ENCODE results near the gene TMEM51.

The TMEM51 gene

DNA sequence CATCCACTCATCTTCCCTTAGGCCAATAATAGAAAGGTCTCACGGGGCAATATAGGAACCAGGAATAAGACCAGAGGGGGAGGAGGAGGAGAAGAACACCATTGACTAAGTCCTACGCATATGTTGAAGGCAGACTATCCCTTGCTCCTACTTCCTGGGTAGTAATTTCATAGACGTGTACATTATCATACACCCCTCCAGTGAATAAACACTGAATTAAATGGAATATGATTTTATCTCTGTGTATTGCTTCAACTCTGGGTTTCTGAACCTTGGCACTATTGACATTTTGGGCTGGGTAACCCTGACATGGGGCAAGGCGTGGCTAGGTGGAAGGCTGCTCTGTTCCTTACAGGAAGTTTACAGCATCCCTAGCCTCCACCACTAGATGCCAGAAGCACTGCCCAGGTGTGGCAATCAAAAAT is 76.2 kb downstream of the TMEM51 start:
- no peak for TF ChIP-seq CTCF (IDR thresholded peaks at IDR 0.05; ENCODE audit: insufficient read depth, low read depth, low read length, missing control alignments)
- H3K4me3 ChIP-seq (ENCODE audit: low read depth, low read length): no peak overlapping the region
- DNase-seq (ENCODE audit: low read depth): no peak

DNA sequence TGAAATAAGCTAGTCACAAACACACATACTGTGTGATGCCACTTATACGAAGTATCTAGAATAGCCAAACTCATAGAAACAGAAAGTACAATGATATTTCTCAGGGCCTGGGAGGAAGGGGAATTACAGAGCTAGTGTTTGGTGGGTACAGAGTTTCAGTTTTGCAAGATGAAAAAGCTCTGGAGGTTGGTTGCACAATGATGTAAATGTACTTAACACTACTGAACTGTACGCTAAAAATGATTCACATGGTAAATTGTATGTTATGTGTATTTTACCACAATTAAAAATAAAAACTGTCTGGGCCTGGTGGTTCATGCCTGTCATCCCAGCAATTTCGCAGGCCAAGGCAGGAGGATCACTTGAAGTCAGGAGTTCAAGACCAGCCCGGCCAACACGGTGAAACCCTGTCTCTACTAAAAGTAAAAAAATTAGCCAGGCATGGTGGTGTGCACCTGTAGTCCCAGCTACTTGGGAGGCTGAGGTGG is 78.2 kb downstream of the TMEM51 start:
- no peak overlapping the region for H3K4me3 ChIP-seq (ENCODE audit: low read depth, low read length)
- DNase-seq (ENCODE audit: low read depth): peak; percentile 90
- TF ChIP-seq CTCF (IDR thresholded peaks at IDR 0.05; ENCODE audit: insufficient read depth, low read depth, low read length, missing control alignments): no peak

DNA sequence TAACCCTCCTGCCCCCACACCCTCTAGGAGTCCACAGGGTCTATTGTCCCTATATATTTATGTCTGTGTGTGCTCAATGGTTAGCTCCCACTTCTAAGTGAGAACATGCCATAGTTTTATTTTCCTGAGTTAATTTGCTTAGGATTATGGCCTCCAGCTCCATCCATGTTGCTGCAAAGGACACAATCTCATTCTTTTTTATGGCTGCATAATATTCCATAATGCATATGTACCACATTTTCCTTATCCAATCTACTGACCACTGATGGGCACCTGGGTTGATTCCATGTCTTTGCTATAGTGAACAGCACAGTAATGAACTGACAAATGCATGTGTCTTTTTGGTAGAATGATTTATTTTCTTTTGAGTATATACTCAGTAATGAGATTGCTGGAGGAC is 80.1 kb downstream of the TMEM51 start:
- DNase-seq (ENCODE audit: low read depth): no peak
- no peak for TF ChIP-seq CTCF (IDR thresholded peaks at IDR 0.05; ENCODE audit: insufficient read depth, low read depth, low read length, missing control alignments)
- no peak overlapping the region for H3K4me3 ChIP-seq (ENCODE audit: low read depth, low read length)

DNA sequence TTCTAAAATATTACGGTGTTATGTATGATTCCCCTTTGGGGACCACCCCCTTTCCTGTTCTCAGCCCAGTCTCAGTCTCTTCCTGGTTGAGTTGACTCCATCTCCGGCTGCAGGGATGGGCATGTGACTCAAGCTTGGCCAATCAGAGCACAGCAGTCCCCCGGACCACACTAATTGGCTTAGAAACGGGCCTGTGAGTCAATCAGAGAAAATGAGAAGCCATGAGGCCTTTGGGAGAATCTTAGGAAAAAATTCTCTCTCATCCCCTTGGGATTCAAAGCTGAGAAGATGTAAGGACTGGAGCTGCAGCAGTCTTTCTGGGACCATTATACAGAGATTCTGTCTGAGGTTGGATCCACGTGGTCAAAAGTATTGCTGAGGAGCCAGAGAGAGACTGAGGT is 82.8 kb downstream of the TMEM51 start:
- no peak overlapping the region for H3K4me3 ChIP-seq (ENCODE audit: low read depth, low read length)
- no peak for TF ChIP-seq CTCF (IDR thresholded peaks at IDR 0.05; ENCODE audit: insufficient read depth, low read depth, low read length, missing control alignments)
- DNase-seq (ENCODE audit: low read depth): no peak

DNA sequence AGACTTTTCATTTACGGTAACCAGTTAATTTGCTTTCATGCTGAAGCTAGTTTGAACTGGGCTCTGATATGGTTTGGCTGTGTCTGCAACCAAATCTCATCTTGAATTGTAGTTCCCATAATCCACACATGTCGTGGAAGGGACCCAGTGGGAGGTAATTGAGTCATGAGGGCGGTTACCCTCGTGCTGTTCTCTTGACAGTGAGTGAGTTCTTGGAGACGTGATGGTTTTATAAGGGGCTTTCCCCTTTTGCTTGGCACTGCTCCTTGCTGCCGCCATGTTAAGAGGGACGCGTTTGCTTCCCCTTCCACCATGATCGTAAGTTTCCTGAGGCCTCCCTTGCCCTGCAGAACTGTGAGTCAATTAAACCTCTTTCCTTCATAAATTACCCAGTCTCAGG is 83.2 kb downstream of the TMEM51 start:
- TF ChIP-seq CTCF (IDR thresholded peaks at IDR 0.05; ENCODE audit: insufficient read depth, low read depth, low read length, missing control alignments): no peak
- H3K4me3 ChIP-seq (ENCODE audit: low read depth, low read length): no peak overlapping the region
- DNase-seq (ENCODE audit: low read depth): no peak

DNA sequence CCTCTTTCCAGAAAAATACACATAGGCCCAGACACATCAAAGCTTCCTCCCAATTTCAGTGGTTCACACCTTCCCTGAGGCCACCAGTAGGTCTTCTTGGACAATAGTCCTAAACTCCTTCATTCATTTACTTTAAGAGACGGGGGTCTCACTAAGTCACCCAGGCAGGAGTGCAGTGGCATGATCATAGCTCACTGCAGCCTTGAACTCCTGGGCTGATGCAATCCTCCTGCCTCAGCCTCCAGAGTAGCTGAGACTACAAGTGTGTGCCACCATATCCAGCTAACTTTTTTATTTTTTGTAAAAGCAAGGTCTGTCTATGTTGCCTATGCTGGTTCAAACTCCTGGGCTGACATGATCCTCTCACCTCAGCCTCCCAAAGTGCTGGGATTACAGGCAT is 85.2 kb downstream of the TMEM51 start:
- DNase-seq (ENCODE audit: low read depth): no peak
- H3K4me3 ChIP-seq (ENCODE audit: low read depth, low read length): no peak overlapping the region
- TF ChIP-seq CTCF (IDR thresholded peaks at IDR 0.05; ENCODE audit: insufficient read depth, low read depth, low read length, missing control alignments): no peak

DNA sequence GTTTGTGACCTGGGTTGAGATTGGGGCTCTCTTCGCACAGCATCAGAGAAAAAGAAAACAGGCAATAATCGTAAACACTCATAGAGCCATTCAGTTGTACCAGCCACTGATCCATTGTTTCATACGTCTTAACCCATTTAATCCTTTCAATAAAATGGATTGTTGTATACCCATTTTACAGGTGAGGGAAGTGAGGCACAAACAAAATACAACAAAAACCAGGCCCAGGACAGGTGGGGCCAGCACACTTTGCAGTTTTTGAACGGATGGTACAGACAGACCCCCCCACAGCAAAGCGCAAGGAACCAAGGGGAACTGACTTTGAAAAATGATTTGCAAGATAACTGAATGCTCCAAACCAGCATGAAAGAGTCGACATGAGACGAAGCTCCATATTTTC is 89.2 kb downstream of the TMEM51 start:
- no peak for TF ChIP-seq CTCF (IDR thresholded peaks at IDR 0.05; ENCODE audit: insufficient read depth, low read depth, low read length, missing control alignments)
- H3K4me3 ChIP-seq (ENCODE audit: low read depth, low read length): no peak overlapping the region
- DNase-seq (ENCODE audit: low read depth): no peak

Measured in GM12865 (cell line).